Lower leg skin (tissue), 4 donors: ENCODE measurements around the gene SNAI3. TPM values are rescaled to one million over a fixed set of nuclear protein-coding genes. Genes with fewer than 3 reads are reported as not detected.

Experiments used
- DNase-seq, 2 donors: peaks; one replicate each; pipeline ENCODE4 v3.0.0-alpha.2; 2019; ENCODE audit warnings: low spot score in 2 of 2
- H3K4me3 ChIP-seq: fragments of 200-600 bp; sonication (generic); 2 replicates; pipeline ENCODE4 v1.5.1; 2017; ENCODE audit warnings: mild to moderate bottlenecking, low read depth; ENCODE audit not compliant: poor library complexity, severe bottlenecking
- POLR2A ChIP-seq, 2 donors: fragments of 450-650 bp; IDR thresholded peaks; one replicate each; pipeline ENCODE4 v1.6.1; 2016 to 2017; ENCODE audit warnings: antibody characterized with exemption in 2 of 2, mild to moderate bottlenecking in 1 of 2, moderate library complexity in 1 of 2
- WGBS, 2 donors: methylation state at CpG; one replicate each; pipeline ENCODE4 v1.1.5; 2018; 5-methylcytosine and 5-hydroxymethylcytosine counted together
- intact Hi-C: fragments of 100-400 bp; cut with DNase I; formaldehyde crosslinking; loops from one replicate; pipeline ENCODE4 v1.15.0; 2023; ENCODE audit warnings: low total_unique reads
- total RNA-seq, 4 donors: library from RNA; depleted of rRNA; stranded (reverse); fragments of >200 nt; gene quantifications; one replicate each; pipeline ENCODE4 v1.1.0, GENCODE V29; 2016
- TF ChIP-seq, protein P1 (sequence below), 3 donors: fragments of 450-650 bp; IDR thresholded peaks; one replicate each; pipeline ENCODE4 v1.5.1; 2016; ENCODE audit warnings: antibody characterized with exemption in 3 of 3, mild to moderate bottlenecking in 3 of 3, moderate library complexity in 2 of 3

The SNAI3 gene
- total RNA-seq, 4 donors from 2014 or later = 0.17 to 0.81 (median 0.29) TPM

GRCh38 chr16:88693420-88694177, 7.3 kb upstream of the SNAI3 start:
- 60 to 80% methylated on average over 6 to 35 of the region's 39 CpGs for WGBS, 2 donors
- no peak for TF ChIP-seq POLR2A (IDR thresholded peaks at IDR 0.05)
- TF ChIP-seq, protein P1, sequence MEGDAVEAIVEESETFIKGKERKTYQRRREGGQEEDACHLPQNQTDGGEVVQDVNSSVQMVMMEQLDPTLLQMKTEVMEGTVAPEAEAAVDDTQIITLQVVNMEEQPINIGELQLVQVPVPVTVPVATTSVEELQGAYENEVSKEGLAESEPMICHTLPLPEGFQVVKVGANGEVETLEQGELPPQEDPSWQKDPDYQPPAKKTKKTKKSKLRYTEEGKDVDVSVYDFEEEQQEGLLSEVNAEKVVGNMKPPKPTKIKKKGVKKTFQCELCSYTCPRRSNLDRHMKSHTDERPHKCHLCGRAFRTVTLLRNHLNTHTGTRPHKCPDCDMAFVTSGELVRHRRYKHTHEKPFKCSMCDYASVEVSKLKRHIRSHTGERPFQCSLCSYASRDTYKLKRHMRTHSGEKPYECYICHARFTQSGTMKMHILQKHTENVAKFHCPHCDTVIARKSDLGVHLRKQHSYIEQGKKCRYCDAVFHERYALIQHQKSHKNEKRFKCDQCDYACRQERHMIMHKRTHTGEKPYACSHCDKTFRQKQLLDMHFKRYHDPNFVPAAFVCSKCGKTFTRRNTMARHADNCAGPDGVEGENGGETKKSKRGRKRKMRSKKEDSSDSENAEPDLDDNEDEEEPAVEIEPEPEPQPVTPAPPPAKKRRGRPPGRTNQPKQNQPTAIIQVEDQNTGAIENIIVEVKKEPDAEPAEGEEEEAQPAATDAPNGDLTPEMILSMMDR (IDR thresholded peaks at IDR 0.05) = no peak
- intact Hi-C loops = no loop called here
- DNase-seq = no peak
- H3K4me3 ChIP-seq = no peak overlapping the region

GRCh38 chr16:88692861-88693260, 6.6 kb upstream of the SNAI3 start:
- intact Hi-C loops = no loop called here
- no peak for TF ChIP-seq POLR2A (IDR thresholded peaks at IDR 0.05)
- TF ChIP-seq, protein P1 (IDR thresholded peaks at IDR 0.05) = no peak
- no peak for DNase-seq
- H3K4me3 ChIP-seq = no peak overlapping the region
- 74 to 81% methylated on average over 10 of the region's 10 CpGs for WGBS, 2 donors

DNA sequence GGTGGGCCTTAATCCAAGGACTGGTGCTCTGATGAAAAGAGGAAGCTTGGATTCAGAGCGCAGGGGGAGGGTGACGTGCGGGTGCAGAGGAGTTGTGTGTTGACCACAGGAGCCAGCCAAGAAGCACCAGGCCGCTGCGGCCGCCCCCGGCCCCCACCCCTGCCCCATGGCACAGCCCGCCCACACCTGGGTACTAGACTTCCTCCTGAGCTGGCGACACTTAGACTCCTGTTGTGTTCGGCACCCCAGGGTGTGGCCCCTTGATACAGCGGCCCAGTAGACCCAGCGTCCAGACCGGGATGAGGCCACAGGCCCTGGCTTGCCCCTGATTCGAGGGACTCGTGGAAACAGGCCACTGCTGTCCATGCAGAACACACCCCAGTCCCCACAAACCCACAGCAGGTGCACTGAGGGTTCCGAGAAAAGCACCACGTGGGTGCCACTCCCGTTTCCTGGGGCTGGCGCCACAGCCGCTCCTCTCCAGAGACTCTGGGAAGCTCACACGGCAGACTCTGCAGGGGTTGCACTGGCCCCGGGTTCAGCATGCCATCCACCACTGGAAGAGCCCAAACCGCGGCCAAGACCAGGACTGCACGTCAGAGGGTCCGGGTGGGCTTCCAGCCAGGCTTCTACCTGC, 5.7 kb upstream of the SNAI3 start:
- no peak for DNase-seq
- H3K4me3 ChIP-seq = no peak overlapping the region
- WGBS, 2 donors = 46 to 64% methylated on average over 9 to 19 of the region's 26 CpGs
- TF ChIP-seq, protein P1 (IDR thresholded peaks at IDR 0.05) = no peak
- no peak for TF ChIP-seq POLR2A (IDR thresholded peaks at IDR 0.05)
- intact Hi-C loops = no loop called here

- no peak for DNase-seq
- H3K4me3 ChIP-seq = no peak overlapping the region
- WGBS, 2 donors = 51 to 75% methylated on average over 29 to 33 of the region's 33 CpGs
- intact Hi-C loops = no loop called here
- TF ChIP-seq, protein P1 (IDR thresholded peaks at IDR 0.05) = no peak
- TF ChIP-seq POLR2A (IDR thresholded peaks at IDR 0.05) = no peak
Measured at GRCh38 chr16:88691129-88691813, 5.0 kb upstream of the SNAI3 start.

DNA sequence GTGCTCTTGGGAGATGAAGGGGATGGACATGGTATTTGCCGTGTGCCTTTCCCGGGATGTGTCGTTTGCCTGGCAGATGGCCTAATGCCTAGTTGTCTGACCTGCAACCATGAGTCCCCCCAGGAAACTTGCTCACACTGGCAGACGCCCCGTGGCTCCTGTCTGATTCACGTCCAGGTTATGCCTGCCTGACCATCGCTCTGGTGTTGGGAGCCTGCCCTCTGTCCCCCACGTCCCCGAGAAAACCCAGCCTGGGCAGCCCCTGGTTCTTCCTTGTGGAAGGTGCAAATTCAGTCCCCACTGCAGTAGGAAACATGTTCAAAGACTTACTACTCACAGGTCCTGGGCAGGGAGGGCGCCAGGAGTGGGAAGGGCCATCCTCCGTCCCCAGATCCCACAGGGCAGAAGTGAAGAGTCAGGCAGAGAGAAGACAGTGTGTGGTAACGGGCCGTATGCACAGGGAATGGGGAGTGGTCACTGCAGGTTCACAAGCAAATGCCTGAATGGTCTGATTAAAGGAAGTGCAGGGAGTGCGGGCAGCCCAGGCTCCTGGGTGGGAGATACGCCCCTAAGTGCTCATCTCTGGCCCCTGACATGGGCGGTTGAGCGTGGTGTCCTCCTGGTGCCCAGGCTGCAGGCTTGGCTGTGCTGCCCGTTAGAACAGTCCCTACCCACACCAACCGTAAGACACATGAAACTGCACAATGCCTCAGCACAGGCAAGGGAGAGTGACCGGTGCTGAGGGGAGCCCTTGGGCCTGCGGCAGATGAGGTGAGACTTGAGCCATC, 4.2 kb upstream of the SNAI3 start:
- intact Hi-C loops = no loop called here
- DNase-seq = peak in 1 of 2 donors; percentile 80
- H3K4me3 ChIP-seq = no peak overlapping the region
- WGBS, 2 donors = 76 to 78% methylated on average over 20 to 21 of the region's 21 CpGs
- TF ChIP-seq POLR2A (IDR thresholded peaks at IDR 0.05) = no peak
- TF ChIP-seq, protein P1 (IDR thresholded peaks at IDR 0.05) = no peak
